A172 (cell line): ENCODE data around the gene AK3. TPM values are rescaled to one million over a fixed set of nuclear protein-coding genes. Genes with fewer than 3 reads are reported as not detected.

Source experiments
- DNase-seq: peaks from one replicate; pipeline ENCODE4 v3.0.0-alpha.2; 2015; ENCODE audit warnings: low spot score
- total RNA-seq: library from RNA; depleted of rRNA; stranded (reverse); fragments of >200 nt; shearing (Covaris generic); gene quantifications from 2 replicates; pipeline ENCODE4 v1.2.3, GENCODE V29; 2014

The AK3 gene
- total RNA-seq, 1 experiment from 2014 or later = 41.8 TPM

DNA sequence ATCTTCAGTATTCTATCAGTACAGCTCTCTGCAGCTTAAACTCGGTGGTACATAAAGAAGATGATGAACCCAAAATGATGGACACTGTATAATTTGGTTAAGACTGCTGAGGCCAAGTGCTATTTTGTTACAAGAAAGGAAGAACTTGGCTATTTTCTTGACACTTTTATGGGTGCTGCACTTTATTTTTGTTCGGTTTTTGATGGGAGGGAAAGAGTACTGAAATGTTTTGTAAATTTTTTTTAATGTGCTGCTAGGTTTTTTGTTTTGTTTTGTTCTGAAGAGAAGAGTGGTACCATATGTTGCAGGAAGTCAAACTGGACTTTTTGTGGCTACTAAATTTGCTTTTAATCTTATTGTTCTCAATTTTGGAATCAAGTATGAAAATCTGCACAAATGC is 35.0 kb downstream of the AK3 start:
- no peak for DNase-seq

DNA sequence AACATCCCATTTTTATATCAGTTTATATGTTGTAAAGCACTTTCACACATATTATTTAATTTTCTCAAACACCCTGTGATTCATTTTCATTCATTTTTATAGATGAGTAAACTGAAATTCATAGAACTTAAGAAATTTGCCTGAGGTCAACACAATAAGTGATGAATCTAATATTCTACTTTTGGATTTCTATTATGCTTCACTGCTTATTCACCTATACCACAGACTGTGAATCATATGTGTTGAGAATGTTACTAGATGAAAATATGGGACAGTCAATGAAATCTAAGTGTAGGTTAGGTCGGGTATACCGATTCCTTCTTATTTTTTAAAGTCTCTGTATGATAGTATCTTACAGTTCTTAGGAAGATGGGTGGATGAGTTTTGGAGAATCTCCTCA is 36.9 kb downstream of the AK3 start:
- DNase-seq = no peak

DNA sequence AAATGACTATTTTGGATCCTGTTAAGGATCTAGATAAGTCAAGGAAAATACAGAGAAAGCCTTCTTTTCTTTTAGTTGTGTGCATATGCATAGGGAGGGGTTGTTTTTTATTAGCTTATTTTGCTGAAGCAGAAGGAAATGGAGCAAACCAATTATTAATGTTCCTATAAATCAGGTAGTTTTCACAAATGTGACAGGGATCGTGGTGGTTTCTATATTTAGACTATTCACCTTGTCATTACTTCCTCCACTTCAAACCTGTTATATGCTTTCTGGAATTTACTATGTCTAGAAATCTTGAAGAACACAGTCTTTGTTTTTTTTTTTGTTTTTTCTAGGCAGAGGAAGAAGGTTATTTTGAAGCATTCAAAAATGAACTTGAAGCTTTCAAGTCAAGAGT is 39.5 kb downstream of the AK3 start:
- DNase-seq = no peak

DNA sequence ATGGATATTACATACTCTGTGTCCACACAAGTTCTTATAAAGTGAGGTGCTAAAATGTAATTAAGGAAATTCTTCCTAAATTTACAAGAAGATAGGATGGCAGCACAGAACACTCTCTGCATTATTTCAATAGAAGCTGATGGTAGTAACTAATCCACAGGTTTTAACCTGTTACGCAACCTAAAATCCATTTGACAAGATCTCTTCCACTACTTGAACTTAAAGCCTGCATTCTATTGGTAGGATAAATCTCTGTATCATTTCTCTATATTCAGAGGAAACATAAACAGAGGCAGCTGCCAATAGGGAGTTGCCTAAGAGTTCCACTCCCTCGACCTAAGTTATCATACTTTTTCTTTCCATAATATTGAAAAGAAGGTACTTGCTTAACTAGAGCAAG is 40.1 kb downstream of the AK3 start:
- no peak for DNase-seq

DNA sequence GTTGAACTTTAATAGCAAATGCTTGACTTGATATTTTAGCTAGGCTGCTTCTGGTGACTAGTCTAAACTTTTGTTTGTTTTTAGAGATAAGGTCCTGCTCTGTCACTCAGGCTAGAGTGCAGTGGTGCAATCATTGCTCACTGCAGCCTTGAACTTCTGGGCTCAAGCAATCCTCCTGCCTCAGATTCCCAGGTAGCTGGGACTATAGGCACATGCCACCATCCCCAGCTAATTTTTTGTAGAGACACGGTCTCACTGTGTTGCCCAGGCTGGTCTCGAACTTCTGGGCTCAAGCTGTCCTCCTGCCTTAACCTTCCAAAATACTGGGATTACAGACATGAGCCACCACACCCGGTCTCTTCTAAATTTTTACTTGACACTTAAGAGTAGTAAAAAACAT is 40.9 kb downstream of the AK3 start:
- DNase-seq = no peak

DNA sequence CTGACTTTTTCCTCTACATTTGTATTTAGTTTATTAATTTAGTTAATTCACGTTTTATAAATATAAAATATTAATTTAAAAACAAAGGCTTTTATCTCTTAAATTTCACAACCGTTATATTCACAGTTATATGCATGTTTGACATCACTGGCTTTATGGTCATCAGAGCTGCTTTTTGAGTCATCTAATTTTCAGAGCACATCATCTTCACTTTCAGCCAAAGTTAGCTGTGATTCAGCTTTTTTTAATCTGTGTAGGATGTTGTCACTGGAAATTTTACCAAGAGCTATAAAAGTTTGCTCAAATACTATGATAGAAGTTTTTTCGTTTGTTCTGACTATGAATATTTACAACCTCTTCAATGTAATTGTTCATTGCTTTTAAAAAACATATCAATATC is 49.2 kb downstream of the AK3 start:
- DNase-seq = peak; percentile 5

DNA sequence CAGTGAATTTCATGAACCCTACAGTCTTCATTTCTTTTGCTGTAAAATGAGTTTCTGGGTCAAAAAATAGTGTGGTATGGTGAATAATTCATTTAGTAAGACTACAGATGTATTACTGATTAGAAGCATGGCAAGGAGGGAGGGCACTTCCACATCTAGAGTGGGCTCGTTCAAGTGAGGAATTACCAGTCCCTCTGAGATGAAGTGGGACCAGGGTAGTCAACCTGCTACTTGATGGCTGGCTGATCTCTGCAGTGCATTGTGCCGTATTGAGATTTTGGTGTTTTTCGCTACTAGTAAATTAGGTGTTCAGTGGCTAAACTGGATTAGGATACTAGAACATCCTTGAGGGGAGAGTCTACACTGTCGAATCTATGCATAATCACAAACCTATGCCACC is 50.9 kb downstream of the AK3 start:
- DNase-seq = no peak

DNA sequence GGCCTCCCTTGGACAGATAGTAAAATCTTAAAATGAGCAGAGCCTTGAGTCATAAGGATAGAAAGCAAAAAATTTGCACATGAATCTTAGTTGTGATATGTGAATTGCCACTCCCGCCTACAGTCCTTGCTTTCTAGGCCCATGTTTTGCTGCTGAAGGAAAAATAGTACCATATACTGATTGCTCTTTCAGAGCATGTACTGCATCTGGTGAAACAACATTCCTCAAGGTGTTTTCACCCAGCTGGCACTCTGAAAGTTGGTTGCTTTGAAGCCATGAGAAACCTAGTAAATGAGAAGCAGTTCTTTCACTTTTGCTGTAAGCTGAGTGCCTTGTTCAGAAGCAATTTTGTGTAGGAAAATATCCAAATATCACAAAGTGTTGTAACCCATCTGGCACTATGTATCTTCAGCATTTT is 51.3 kb downstream of the AK3 start:
- no peak for DNase-seq

DNA sequence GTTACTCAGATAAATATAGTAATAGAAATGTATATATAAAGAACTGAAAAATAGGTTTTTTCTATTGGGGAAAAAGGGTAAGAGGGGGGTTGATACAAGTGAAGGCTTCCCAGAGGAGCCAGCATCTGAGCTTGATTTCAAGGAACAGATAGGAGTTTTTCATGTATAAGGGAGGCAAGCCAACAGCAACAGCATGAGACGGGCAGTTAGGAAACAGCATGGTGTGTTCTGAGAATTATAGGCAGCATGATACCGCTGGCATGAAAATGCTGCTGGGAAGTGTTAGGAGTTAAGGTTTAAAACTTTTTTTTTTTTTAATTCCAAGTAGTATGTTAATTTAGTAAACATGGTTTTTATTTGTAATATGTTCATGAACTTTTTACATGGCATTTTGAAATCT is 52.0 kb downstream of the AK3 start:
- DNase-seq = no peak

DNA sequence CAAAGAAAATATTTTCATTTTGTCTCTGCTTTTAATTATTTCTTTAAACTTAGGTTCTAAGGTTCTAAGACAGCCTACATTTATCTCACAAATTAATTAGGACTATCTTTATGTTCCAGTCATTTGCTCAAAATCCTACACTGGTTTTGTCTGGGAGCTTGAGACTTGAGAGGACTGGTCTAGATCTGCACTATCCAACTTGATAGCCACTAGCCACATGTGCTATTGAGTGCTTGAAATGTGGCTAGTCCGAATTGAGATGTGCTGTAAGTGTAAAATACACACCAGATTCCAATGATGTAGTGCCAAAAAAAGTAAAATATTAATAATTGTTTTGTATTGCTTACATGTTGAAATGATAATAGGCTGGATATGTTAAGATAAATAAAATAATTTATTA is 54.4 kb downstream of the AK3 start:
- no peak for DNase-seq

DNA sequence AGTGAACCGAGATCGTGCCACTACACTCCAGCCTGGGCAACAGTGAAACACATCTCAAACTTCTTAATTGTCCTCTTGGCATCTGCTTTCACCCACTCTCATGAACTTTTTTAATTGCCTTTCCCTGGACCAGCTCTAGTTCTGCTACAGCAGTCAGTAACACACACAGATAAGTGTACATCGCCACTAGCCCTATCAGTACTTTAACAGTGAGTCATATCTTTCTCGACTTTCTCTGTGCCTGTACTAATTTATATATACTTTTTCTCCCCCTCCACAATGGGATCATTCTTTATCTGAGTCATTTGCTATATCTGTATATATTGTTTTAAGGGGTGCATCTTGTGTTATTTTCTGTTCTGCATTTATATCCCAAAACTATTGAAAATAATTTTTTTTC is 54.9 kb downstream of the AK3 start:
- DNase-seq = peak; percentile 13

DNA sequence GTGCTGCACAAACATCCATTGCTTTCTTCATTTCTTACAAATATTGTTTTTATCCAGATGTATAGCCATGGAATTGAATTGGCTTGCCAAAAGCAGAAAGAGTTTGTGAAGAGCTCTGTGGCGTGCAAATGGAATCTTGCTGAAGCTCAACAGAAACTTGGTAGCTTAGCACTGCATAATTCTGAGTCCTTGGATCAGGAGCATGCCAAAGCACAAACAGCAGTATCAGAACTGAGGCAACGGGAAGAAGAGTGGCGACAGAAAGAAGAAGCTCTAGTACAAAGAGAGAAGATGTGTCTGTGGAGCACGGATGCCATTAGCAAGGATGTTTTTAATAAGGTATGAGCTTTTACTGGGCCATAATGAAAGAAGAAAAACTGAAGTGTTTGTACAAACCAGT is 56.2 kb downstream of the AK3 start:
- no peak for DNase-seq

DNA sequence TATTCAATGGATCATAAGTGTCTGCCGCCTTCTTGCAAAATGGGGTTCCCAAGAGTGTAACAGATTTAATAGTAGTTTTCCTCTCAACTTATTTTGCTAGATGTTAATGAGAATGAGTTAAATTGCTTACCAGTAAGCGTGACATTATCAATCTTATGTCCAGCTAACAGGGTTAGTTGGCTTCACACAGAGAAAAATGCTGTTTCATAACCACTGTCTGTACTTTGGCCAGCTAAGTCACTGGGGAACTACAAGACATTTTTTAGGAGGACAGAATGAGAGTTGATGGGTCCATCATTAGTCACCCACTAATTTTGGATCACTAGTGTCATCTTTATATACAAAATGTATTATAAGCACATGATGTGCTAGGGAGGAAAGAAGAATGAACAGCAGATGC is 60.3 kb downstream of the AK3 start:
- no peak for DNase-seq

DNA sequence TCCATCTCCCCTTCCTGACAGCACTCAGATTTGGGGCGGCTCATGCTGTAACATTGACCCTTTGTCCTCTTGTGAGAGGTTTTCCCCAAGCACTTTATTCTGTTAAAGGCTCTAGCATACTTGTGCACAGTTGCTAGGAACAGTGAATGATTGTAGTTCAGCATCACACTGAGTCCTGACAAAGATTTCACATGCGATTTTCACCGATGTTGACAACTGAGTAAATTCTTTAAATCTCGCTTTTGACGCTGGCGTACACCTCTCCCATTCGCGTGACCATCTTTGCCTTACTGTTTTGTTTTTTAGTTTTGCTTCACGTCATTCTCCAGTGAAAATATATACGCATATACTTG is 60.9 kb downstream of the AK3 start:
- DNase-seq = no peak

DNA sequence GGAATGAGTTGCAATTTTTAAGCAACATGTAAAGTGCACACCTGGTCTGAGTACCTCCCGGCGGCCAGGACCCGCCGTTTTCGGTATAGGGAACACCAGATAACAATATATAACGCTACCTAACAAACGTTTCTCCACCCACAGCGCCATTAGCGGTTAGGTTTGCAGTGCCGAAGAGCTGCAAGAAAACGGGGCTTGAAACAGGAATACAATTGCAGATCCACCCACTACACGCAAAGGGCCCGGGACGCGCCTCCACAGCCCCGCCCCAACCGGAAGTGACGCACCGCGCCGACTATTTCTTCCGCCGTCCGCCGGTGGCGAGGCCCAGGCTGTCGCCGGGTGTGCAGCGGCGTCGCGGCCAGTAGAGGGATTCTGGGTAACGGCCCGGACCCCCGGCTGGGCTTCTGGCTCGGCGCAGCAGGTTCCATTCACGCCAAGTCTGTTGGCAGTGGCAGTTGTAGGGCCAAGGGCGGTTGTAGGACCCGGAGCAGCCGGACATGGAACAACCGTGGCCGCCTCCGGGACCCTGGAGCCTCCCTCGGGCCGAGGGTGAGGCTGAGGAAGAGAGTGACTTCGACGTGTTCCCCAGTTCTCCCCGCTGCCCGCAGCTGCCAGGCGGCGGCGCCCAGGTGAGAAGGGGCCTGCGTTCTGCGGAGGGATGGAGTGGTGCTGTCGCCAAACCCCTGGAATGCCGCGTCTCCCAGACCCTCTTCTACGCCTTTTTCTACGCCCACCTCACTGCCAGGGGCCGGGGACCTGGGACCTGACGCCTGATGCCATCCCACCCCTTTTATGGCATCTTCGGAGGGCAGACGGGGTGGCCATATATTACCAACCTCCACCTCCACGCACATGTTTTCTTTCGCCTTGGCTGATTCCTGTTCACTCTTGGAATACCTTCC is 61.5 kb downstream of the AK3 start, which contains the start of gene CDC37L1:
Gene CDC37L1 (plus strand): TSS at position 302 of the 905 bp plus-strand sequence. CDS start 199 bp downstream, at position 501.
- peak; percentile 88 for DNase-seq

DNA sequence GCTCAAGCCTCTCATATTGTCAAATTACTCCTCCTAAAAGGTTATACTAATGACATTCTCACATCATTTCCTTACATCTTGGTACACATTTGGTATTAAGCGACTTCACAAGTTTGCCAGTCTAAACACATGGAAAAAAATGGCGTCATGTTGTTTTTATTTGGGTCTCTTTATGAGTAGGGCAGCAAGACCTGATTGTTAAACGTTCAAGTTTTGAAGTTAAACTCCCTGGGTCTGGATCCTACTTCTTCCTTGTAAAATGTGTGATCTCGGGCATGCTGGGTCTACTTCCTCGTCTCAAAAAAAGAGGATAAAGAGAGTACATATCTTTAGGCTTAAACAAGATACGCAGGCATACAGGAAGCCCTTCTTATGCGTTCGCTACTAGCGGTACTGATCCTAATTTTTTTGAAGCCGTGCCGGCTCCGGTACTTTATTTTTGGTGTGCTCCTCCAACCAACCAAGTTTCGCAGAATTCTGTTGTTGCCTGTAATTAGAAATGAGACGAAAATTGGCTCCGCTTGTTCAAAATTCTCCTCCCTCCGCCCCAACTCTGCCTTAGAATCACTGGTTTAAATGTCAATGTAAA is 62.2 kb downstream of the AK3 start:
- DNase-seq = peak; percentile 18

DNA sequence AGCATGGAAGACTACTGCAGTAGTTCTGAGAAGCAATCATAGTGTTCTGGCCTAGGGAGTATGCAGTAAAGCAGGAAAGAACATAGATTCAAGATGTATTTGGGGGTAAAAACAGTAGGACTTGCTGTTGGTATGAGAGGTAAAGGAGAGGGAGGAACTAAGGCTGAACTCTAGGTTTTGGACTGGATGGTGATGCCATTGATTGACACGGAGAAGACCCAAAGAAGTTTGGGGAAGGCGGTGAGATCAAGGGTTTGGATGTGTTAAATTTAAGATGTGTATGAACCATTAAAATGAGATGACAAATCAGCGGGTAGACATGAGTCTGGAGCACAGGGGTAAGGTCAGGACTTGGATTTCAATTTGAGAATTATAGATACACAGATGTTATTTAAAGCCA is 63.6 kb downstream of the AK3 start:
- DNase-seq = no peak

DNA sequence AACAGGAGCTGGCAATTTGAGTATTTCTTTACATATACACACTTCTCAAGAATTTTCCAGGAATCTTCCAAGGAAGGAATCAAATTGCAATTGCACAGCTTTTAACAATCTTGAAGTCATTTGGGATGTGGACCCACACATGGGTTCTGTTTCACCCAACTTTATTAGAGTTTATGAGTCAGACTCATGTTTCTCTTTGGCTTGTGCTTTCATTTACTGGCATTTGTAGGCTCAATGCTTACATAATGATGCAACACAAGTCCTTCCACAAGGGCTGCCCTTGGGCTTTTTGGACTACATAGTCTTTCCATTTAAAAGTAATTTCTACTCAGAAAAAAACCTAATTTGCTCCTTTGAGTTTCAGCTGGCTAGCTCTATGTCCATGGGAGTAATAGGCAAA is 66.2 kb downstream of the AK3 start:
- peak; percentile 7 for DNase-seq

DNA sequence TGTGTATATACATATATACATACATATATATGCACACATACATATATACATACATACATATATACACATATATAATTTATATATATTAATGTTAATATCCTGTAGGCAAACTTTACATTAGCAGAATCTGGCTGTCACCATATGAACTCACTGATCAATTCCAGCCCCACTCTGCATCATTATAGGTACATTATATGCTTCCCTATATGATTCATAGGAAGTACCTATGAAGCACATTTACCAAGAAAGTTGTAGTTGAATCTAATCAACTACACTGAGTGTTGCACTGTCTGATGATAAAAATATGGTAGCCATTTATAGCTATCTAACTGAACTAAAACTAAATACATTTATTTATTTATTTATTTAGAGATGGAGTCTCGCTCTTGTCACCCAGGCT is 69.3 kb downstream of the AK3 start:
- no peak for DNase-seq

DNA sequence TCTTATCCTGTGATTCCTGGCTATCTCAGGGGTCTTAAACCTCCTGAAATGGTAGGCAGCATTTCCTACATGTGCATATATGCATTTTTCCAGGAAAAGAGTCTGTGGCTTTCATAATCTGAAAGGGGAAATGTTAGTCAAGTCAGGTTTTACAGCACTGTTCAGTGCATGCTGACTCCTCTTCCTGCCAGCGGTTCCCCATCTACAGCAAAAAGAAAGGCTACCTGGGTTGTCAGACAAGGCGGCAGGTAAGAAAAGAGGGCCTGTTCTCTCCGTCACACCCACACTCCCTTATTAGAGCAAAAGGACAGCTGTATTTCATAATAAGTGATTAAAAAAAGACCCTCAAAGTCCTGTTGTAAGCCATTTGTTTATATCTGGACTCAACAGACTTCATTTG is 70.4 kb downstream of the AK3 start:
- no peak for DNase-seq

DNA sequence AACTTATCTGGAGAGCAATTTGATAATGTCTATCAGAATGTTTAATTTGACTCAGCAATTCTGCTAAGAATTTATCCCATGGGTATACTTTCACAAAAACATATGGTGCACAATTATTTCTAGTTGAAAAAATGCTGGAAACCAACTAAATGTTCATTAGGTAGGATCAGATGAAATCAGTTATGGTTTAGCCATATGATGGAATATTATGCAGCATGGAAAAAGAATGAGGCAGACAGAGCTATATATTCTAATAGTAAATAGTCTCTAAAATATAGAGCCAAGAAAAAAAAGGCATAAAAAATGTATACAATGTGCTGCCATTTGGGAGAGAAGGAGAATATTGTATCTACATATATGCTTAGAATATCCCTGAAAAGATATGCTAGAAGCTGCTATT is 71.1 kb downstream of the AK3 start:
- DNase-seq = no peak

DNA sequence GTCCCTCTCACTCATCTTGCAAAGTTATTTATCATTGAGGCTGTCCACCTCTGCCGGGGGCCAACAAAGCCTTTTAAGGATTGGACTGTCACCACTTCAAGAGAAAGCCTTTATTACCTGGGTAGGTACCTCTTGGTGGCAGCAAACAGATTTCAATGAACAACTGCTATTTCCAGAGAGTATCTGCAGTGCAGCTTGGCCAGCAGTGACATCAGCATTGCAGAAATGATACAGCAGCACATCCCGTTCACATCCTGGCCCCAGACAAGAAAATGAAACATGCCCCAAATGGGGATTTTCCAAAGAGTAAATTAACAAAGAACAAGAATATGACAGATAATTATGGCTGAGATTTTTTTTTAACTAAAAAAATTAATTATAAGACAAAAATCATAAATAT is 72.4 kb downstream of the AK3 start:
- no peak for DNase-seq

DNA sequence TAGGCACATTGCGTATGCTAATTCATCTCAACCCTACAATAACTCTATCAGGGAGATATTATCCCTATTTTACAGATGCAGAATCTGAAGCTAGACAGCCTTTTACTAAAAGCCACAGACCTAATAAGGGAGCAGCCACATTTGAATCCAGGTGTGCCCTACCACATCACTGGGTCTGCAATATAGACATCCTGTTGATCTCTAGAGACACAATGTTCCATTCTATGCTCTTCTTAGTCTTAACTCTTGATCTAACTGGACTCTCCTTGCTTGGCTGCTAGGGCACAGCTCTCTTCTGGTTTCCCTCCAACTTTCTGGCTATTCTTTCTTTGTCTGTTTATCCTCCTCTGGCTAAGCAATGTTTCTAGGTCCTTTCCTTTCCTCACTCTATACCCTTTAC is 73.3 kb downstream of the AK3 start:
- no peak for DNase-seq
